Esophagus muscularis mucosa (tissue), 4 donors: ENCODE measurements around the gene SLC8A1. TPM values are rescaled to one million over a fixed set of nuclear protein-coding genes. Genes with fewer than 3 reads are reported as not detected.
A peak's percentile ranks its signal among the peaks of the same experiment; 100 is the strongest.

Source experiments
- DNase-seq: peaks from one replicate; pipeline ENCODE4 v3.0.0-alpha.2; 2017; ENCODE audit errors: extremely low spot score
- H3K27ac ChIP-seq, 4 donors: fragments of 200-600 bp; sonication (generic); replicated peaks in 1 of 4; 1 replicate in 3 of 4; 2 replicates in 1 of 4; pipeline ENCODE4 v1.5.1; 2016 to 2019; ENCODE audit warnings: mild to moderate bottlenecking in 1 of 4
- H3K27me3 ChIP-seq, 4 donors: fragments of 200-600 bp; sonication (generic); one replicate each; pipeline versions ENCODE4 v1.5.1 to v1.6.0; 2016 to 2019
- H3K36me3 ChIP-seq, 4 donors: fragments of 200-600 bp; sonication (generic); one replicate each; pipeline ENCODE4 v1.5.1; 2016 to 2019
- H3K4me1 ChIP-seq, 4 donors: fragments of 200-600 bp; sonication (generic); one replicate each; pipeline ENCODE4 v1.5.1; 2016 to 2019
- H3K4me3 ChIP-seq, 4 donors: fragments of 200-600 bp; sonication (generic); 1 replicate in 2 of 4; 2 replicates in 2 of 4; pipeline ENCODE4 v1.5.1; 2016 to 2019; ENCODE audit warnings: mild to moderate bottlenecking in 4 of 4, moderate library complexity in 1 of 4
- H3K9me3 ChIP-seq, 4 donors: fragments of 200-600 bp; sonication (generic); 1 replicate in 3 of 4; 2 replicates in 1 of 4; pipeline ENCODE4 v1.5.1; 2016 to 2019
- EP300 ChIP-seq: sonication (generic); formaldehyde crosslinking; IDR thresholded peaks from one replicate; pipeline ENCODE4 v1.6.1; 2017; ENCODE audit warnings: antibody characterized with exemption
- POLR2A ChIP-seq: fragments of 450-650 bp; IDR thresholded peaks from one replicate; pipeline ENCODE4 v1.6.1; 2017; ENCODE audit warnings: antibody characterized with exemption, moderate library complexity, mild to moderate bottlenecking, low read depth
- POLR2AphosphoS5 ChIP-seq, 2 donors: sonication (generic); formaldehyde crosslinking; IDR thresholded peaks; one replicate each; pipeline ENCODE4 v1.6.1; 2017; ENCODE audit warnings: antibody characterized with exemption in 2 of 2
- WGBS: methylation state at CpG from one replicate; pipeline ENCODE4 v1.1.5; 2018; 5-methylcytosine and 5-hydroxymethylcytosine counted together
- intact Hi-C: fragments of 100-400 bp; cut with DNase I; formaldehyde crosslinking; loops from one replicate; pipeline ENCODE4 v1.15.1; 2023
- total RNA-seq, 4 donors: library from RNA; depleted of rRNA; stranded (reverse); fragments of >200 nt; gene quantifications; one replicate each; pipeline versions ENCODE4 v1.1.0 to v1.2.1, GENCODE V29; 2016
- TF ChIP-seq, protein P1 (sequence below), 3 experiments: fragments of 200-600 bp in 2 of 3; fragments of 450-650 bp in 1 of 3; sonication (generic) in 2 of 3; IDR thresholded peaks; one replicate each; pipeline ENCODE4 v1.5.1; 2017 to 2019; ENCODE audit warnings: antibody characterized with exemption in 3 of 3, mild to moderate bottlenecking in 2 of 3, moderate library complexity in 1 of 3

SLC8A1 gene
- 100 to 1,000 TPM; 105 to 166 (median 157) TPM for total RNA-seq

DNA sequence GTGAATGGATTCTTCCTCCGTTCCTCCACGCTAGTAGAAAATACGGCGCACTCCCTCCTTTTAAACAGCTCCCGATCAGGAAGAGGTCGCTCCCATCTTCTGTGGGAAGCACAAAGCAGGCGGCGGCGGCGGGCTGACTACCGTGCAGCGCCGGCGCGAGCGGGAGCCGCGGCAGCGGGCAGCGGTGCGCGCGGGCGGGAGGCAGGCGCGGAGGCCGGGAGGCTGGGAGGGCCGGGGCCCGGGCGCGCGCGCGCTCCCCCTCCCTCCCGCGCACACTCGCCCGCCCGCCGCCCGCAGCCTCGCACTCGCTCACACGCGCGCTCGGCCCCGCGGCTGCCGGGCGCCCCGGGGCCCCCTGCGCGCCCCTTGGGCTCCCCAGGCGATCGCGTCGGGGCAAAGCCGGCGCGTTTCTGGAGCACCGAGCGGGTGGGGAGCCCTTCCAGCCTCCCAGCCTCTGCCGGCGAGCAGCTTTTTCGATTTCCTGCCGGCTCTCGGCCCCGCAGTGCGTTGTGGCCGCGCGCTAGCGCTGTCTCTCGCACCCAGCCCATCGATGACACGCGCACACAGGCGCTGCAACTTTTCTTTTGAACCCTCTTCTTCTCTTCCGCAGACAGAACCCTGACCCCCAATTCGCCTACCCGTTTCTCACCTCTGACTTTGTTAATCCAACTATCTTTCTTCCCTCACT lies at the start of gene SLC8A1:
Gene SLC8A1, minus strand, starts transcription at position 173 of the 688 bp plus-strand sequence.
- Histone ChIP-seq H3K4me3 (peak within 1 kb of the TSS; percentile 66 to 79 (median 70)), H3K9me3 (no peaks in the 10 kb centered on the region), H3K27me3 (no peaks in the 10 kb centered on the region), H3K36me3 (peaks cover 0 to 3% (median 0%) of the 10 kb centered on the region in 4 donors), H3K27ac (peak within 1 kb of the TSS; percentile 89 to 92 (median 90)), H3K4me1 (peaks cover 41 to 47% (median 45%) of the 10 kb centered on the region in 4 donors)
- under 1% methylated on average over 43 of the region's 82 CpGs for WGBS
- no peak for DNase-seq
- intact Hi-C loops = loop anchor here (5.0 to 10.0 kb wide), 3 partner anchors 100 to 237 kb away; no protein-coding TSS in a partner anchor
- TF ChIP-seq POLR2AphosphoS5 (IDR thresholded peaks at IDR 0.05) (peak in 1 of 2 donors; percentile 32), EP300 (no peak)
- TF ChIP-seq, protein P1, sequence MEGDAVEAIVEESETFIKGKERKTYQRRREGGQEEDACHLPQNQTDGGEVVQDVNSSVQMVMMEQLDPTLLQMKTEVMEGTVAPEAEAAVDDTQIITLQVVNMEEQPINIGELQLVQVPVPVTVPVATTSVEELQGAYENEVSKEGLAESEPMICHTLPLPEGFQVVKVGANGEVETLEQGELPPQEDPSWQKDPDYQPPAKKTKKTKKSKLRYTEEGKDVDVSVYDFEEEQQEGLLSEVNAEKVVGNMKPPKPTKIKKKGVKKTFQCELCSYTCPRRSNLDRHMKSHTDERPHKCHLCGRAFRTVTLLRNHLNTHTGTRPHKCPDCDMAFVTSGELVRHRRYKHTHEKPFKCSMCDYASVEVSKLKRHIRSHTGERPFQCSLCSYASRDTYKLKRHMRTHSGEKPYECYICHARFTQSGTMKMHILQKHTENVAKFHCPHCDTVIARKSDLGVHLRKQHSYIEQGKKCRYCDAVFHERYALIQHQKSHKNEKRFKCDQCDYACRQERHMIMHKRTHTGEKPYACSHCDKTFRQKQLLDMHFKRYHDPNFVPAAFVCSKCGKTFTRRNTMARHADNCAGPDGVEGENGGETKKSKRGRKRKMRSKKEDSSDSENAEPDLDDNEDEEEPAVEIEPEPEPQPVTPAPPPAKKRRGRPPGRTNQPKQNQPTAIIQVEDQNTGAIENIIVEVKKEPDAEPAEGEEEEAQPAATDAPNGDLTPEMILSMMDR (IDR thresholded peaks at IDR 0.05) = peak in 1 of 3 experiments; percentile 8

DNA sequence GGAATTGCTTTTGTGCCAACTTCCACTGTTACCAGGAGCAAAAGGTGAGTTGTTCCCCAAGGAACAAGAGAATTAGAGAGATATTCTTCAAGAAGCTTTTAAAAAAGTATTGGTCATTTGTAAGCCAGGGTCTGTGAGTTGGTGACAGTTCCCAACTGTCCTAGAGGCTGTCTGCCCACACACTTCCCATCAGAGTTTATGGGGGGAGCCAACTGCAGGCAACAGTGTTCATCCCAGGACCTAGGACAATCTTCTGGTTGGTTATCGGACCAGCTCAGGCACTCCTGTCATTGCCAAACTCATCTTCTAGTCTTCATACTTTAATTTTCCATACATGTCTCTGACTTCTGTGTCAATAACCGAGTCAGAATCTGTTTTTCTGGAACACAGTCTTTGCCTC lies 47.5 kb upstream of the SLC8A1 start:
- H3K4me1 ChIP-seq = peaks cover 0 to 9% (median 2%) of the 10 kb centered on the region in 4 donors
- TF ChIP-seq EP300 (no peak), POLR2AphosphoS5 (IDR thresholded peaks at IDR 0.05) (no peak), POLR2A (no peak)
- TF ChIP-seq, protein P1 (IDR thresholded peaks at IDR 0.05) = no peak
- H3K27ac ChIP-seq = no peak overlapping the region
- H3K27me3 ChIP-seq = no peaks in the 10 kb centered on the region
- WGBS = 100% methylated on average over 2 of the region's 2 CpGs
- H3K4me3 ChIP-seq = no peak overlapping the region
- intact Hi-C loops = no loop called here
- no peaks in the 10 kb centered on the region for H3K9me3 ChIP-seq
- no peak for DNase-seq
- no peaks in the 10 kb centered on the region for H3K36me3 ChIP-seq

DNA sequence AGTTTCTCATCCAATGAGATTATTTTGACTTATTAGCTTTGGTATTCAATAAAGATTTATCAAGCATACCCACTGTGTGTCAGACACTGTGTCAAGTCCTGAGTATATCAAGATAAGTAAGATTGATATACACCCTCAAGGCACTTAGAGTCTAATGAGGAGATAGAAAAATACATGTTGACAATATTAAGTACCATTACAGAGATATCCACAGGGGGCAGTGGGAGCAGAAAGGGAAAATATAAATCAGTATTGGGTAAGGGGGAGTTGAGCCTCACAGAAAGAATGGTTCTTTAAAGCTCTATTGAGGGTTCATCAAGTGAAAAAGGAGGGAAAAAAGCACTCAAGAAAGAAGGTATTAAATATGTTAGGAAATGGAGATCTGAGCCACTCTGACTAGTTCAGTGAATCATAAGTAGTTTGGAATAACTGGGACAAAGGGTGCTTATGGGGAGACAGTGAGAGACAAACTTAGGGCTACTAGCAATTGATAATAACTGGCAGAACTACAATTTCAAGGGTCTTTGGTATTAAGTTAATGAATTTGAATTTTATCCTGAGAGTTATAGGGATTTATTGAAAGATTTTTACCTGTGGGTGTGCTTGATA lies 45.5 kb upstream of the SLC8A1 start:
- Histone ChIP-seq H3K27me3 (no peaks in the 10 kb centered on the region), H3K27ac (no peak overlapping the region), H3K9me3 (no peaks in the 10 kb centered on the region), H3K36me3 (no peaks in the 10 kb centered on the region), H3K4me1 (peaks cover 0 to 9% (median 2%) of the 10 kb centered on the region in 4 donors), H3K4me3 (no peak overlapping the region)
- intact Hi-C loops = no loop called here
- no peak for DNase-seq
- TF ChIP-seq, protein P1 (IDR thresholded peaks at IDR 0.05) = peak in 1 of 3 experiments; percentile 4
- TF ChIP-seq POLR2A = no peak

DNA sequence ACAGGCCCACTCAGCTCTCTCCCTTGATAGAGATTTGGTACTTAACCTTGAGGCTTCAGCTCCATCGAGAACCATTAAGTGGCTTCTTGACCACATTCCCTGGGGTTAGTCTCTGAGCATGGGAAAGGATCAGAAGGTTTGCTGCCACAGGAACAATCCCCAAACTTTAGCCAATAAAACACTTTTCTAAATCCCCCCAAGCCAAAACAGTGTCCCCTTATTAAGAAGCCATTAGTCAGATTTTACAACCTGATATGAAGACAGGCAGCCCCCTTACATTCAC lies 37.7 kb upstream of the SLC8A1 start:
- DNase-seq = no peak
- TF ChIP-seq, protein P1 (IDR thresholded peaks at IDR 0.05) = no peak
- TF ChIP-seq POLR2A (no peak), EP300 (no peak), POLR2AphosphoS5 (IDR thresholded peaks at IDR 0.05) (no peak)
- WGBS = 64% methylated on average over 1 of the region's 1 CpG
- peak overlapping the region; percentile 38 to 71 (median 71) for H3K27ac ChIP-seq
- H3K4me3 ChIP-seq = peak overlapping the region; percentile 48 to 57 (median 50)
- intact Hi-C loops = no loop called here
- H3K27me3 ChIP-seq = no peaks in the 10 kb centered on the region
- H3K4me1 ChIP-seq = peaks cover 6 to 30% (median 23%) of the 10 kb centered on the region in 4 donors
- no peaks in the 10 kb centered on the region for H3K9me3 ChIP-seq
- no peaks in the 10 kb centered on the region for H3K36me3 ChIP-seq
